ENCODE data around the gene STX19.
"Not testable (repeated sequence)": the region's sequence is repeated elsewhere in the genome, so short reads cannot be mapped to it uniquely, and the experiment has no call there.

Gene STX19

GRCh38 chr3:93973131-93974126, 55.0 kb downstream of the STX19 start, which contains the start of gene PROS1:
PROS1 (minus strand) TSS chr3:93973896; CDS start chr3:93973749, 147 bp downstream.
- DNase-seq (peak; percentile 58), ATAC-seq (peak; percentile 92)
- Mint-ChIP-seq H3K27me3 (peaks cover 16% of the 10 kb centered on the region), H3K4me3 (peak within 1 kb of the TSS; percentile 79), H3K9me3 (no peaks in the 10 kb centered on the region), H3K36me3 (ENCODE audit: low read depth) (no peaks in the 10 kb centered on the region), H3K27ac (peak within 1 kb of the TSS; percentile 52), H3K4me1 (peaks cover 11% of the 10 kb centered on the region)

GRCh38 chr3:93969997-93970396, 58.4 kb downstream of the STX19 start:
- DNase-seq (no peak), ATAC-seq (no peak)
- Mint-ChIP-seq H3K27ac (no peak overlapping the region), H3K4me3 (no peak overlapping the region), H3K27me3 (peaks cover 16% of the 10 kb centered on the region), H3K4me1 (peaks cover 11% of the 10 kb centered on the region), H3K9me3 (no peaks in the 10 kb centered on the region), H3K36me3 (ENCODE audit: low read depth) (no peaks in the 10 kb centered on the region)

GRCh38 chr3:93969443-93969842, 59.0 kb downstream of the STX19 start:
- Mint-ChIP-seq H3K27ac (no peak overlapping the region), H3K9me3 (no peaks in the 10 kb centered on the region), H3K4me1 (peaks cover 11% of the 10 kb centered on the region), H3K36me3 (ENCODE audit: low read depth) (no peaks in the 10 kb centered on the region), H3K4me3 (no peak overlapping the region), H3K27me3 (peaks cover 16% of the 10 kb centered on the region)
- DNase-seq, result no peak
- no peak for ATAC-seq

- not testable (repeated sequence) for H3K4me1 Mint-ChIP-seq; DNase-seq; H3K27me3 Mint-ChIP-seq; H3K27ac Mint-ChIP-seq; H3K9me3 Mint-ChIP-seq; H3K36me3 Mint-ChIP-seq (ENCODE audit: low read depth); H3K4me3 Mint-ChIP-seq; ATAC-seq
These were observed 63.3 kb downstream of the STX19 start for GRCh38 chr3:93965106-93965505.

Data from activated naive CD8-positive, alpha-beta T cell treated with anti-CD3 and anti-CD28 coated beads, Interleukin-2, amount 50 U/mL, for 24 hours (primary cell).